ENCODE measurements around the gene OPN4. TPM values are rescaled to one million over a fixed set of nuclear protein-coding genes. Genes with fewer than 3 reads are reported as not detected.

The OPN4 gene
- total and polyA plus RNA-seq, 9 of the 15 experiments (the other 6 are each of a cell fraction or from before 2014, with no cell fraction given): not detected

DNA sequence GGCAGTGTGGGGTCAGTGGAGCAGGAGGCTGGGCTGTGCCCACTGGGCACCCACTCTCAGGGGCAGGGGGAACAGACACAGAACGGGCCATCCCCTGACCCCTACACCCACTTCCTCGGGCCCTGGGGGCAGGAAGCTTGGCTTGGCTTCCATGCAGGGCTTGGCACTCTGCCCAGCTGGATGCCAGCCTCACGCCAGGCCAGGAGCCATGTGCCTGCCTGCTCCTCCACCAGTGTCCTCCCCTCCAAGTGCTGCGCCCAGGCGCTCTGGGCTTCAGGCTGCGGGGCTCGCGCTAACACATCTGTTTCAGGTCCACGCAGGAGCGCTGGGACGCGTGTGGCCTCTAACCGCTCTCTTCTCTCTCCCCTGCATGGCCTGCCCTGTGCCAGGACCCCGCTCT lies 26.7 kb downstream of the OPN4 start:
- intact Hi-C loops (cut with micrococcal nuclease): no loop called here
- ATAC-seq (no peak), FAIRE-seq (no peak), DNase-seq (ENCODE audit: extremely low read depth in 1 of 4, low spot score in 3 of 4) (no peak)
- H3K79me2 ChIP-seq (ENCODE audit: control insufficient read depth, insufficient read depth, low read length): no peaks in the 10 kb centered on the region
- H3K9me3 ChIP-seq (replicated peaks; ENCODE audit: control insufficient read depth, insufficient read depth, low read depth, low read length): no peaks in the 10 kb centered on the region
- H3K4me3 ChIP-seq: no peak overlapping the region
- TF ChIP-seq SLC30A9 (CRISPR knock-in tag; IDR thresholded peaks at IDR 0.05): no peak
- TF ChIP-seq PHB (CRISPR knock-in tag; IDR thresholded peaks at IDR 0.05): no peak
- no peak for TF ChIP-seq ERF (CRISPR knock-in tag; IDR thresholded peaks at IDR 0.05)
- no peak for TF ChIP-seq SIN3A (IDR thresholded peaks at IDR 0.05; ENCODE audit: borderline replicate concordance in 2 of 2, control insufficient read depth in 1 of 2, low read depth in 2 of 2, low read length in 2 of 2)
- WGBS (ENCODE audit: insufficient coverage, low coverage, missing lambda C conversion rate): 78% methylated on average over 12 of the region's 14 CpGs
- in situ Hi-C loops (cut with MboI): no loop called here
- H3K4me1 ChIP-seq (replicated peaks in 1 of 2; ENCODE audit: control insufficient read depth in 2 of 2, insufficient read depth in 2 of 2, low read length in 2 of 2): peaks cover 9 to 34% of the 10 kb centered on the region in 2 experiments; a peak in 4 of 5 replicates
- H4K20me1 ChIP-seq (replicated peaks; ENCODE audit: control insufficient read depth, insufficient read depth, low read length): no peaks in the 10 kb centered on the region
- H3K9ac ChIP-seq (ENCODE audit: insufficient read depth in 1 of 2, low read depth in 2 of 2, low read length in 2 of 2): no peak overlapping the region
- no peak overlapping the region for H3K4me2 ChIP-seq (ENCODE audit: insufficient read depth, low read length)
- H3K9me1 ChIP-seq (ENCODE audit: control insufficient read depth, insufficient read depth, low read length): no peaks in the 10 kb centered on the region
- H3K27me3 ChIP-seq (ENCODE audit: control insufficient read depth in 2 of 2, insufficient read depth in 2 of 2, low read length in 2 of 2): peaks cover 2 to 15% of the 10 kb centered on the region in 2 experiments; a peak in 3 of 5 replicates
- BruUV-seq (replicated peaks): no TSS peak
- no peak overlapping the region for H2AFZ ChIP-seq (ENCODE audit: low read depth, low read length)
- ChIA-PET CTCF (ENCODE audit: low intra/inter-chr PET ratio) (no interaction called here), POLR2A (no interaction called here)
- H3K36me3 ChIP-seq (ENCODE audit: control insufficient read depth, insufficient read depth, low read length): no peaks in the 10 kb centered on the region
- H3K27ac ChIP-seq (ENCODE audit: extremely low read depth, low read depth, low read length): no peak overlapping the region

DNA sequence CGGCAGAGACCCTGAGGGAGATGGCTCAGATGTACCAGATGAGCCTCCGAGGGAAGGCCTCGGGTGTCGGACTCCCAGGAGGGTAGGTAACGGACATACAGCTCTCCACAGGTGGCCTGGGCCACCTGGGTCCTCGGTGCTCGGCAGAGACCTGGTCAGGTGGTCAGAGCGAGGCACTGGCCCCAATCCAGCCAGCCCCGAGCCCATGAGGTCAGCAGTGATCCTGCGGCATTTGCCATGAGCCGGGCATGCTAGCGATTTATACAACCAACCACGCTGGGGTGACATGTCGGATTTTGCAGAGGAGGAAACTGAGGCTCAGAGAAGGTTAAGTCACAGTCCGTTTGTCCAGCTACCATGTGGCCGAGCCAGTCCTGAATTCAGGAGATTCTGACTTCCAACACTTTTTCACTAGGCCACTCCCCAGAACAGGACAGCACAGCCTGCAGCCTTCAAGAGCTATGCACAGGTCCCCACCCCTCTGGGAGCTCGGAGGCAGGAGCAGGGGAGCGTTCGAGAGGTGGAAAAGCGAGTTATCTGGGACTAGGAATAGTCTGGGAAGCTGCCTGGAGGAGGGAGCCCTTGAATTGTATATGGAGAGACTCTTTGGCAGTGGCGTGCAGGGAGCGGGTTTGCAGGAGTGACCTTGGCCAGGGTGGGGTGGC lies 27.5 kb downstream of the OPN4 start:
- CTCF ChIA-PET (ENCODE audit: low intra/inter-chr PET ratio): no interaction called here
- Histone ChIP-seq H3K79me2 (ENCODE audit: control insufficient read depth, insufficient read depth, low read length) (no peaks in the 10 kb centered on the region), H3K4me1 (replicated peaks in 1 of 2; ENCODE audit: control insufficient read depth in 2 of 2, insufficient read depth in 2 of 2, low read length in 2 of 2) (peaks cover 9 to 35% of the 10 kb centered on the region in 2 experiments; a peak in 4 of 5 replicates), H4K20me1 (replicated peaks; ENCODE audit: control insufficient read depth, insufficient read depth, low read length) (no peaks in the 10 kb centered on the region), H3K27me3 (ENCODE audit: control insufficient read depth in 2 of 2, insufficient read depth in 2 of 2, low read length in 2 of 2) (peaks cover 2 to 22% of the 10 kb centered on the region in 2 experiments; a peak in 3 of 5 replicates), H2AFZ (ENCODE audit: low read depth, low read length) (no peak overlapping the region), H3K36me3 (ENCODE audit: control insufficient read depth, insufficient read depth, low read length) (no peaks in the 10 kb centered on the region), H3K9me1 (ENCODE audit: control insufficient read depth, insufficient read depth, low read length) (no peaks in the 10 kb centered on the region), H3K4me3 (no peak overlapping the region), H3K9ac (ENCODE audit: insufficient read depth in 1 of 2, low read depth in 2 of 2, low read length in 2 of 2) (no peak overlapping the region), H3K9me3 (replicated peaks; ENCODE audit: control insufficient read depth, insufficient read depth, low read depth, low read length) (no peaks in the 10 kb centered on the region), H3K4me2 (ENCODE audit: insufficient read depth, low read length) (no peak overlapping the region), H3K27ac (ENCODE audit: extremely low read depth, low read depth, low read length) (no peak overlapping the region)
- FAIRE-seq (no peak), ATAC-seq (no peak), DNase-seq (ENCODE audit: extremely low read depth in 1 of 4, low spot score in 3 of 4) (no peak)
- 59% methylated on average over 9 of the region's 22 CpGs for WGBS (ENCODE audit: insufficient coverage, low coverage, missing lambda C conversion rate)
- no TSS peak for BruUV-seq (replicated peaks)
- intact Hi-C loops (cut with micrococcal nuclease) (no loop called here), in situ Hi-C loops (cut with MboI) (no loop called here)
- TF ChIP-seq, protein P1, sequence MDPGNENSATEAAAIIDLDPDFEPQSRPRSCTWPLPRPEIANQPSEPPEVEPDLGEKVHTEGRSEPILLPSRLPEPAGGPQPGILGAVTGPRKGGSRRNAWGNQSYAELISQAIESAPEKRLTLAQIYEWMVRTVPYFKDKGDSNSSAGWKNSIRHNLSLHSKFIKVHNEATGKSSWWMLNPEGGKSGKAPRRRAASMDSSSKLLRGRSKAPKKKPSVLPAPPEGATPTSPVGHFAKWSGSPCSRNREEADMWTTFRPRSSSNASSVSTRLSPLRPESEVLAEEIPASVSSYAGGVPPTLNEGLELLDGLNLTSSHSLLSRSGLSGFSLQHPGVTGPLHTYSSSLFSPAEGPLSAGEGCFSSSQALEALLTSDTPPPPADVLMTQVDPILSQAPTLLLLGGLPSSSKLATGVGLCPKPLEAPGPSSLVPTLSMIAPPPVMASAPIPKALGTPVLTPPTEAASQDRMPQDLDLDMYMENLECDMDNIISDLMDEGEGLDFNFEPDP (CRISPR knock-in tag; IDR thresholded peaks at IDR 0.05): no peak
- TF ChIP-seq, protein P2, sequence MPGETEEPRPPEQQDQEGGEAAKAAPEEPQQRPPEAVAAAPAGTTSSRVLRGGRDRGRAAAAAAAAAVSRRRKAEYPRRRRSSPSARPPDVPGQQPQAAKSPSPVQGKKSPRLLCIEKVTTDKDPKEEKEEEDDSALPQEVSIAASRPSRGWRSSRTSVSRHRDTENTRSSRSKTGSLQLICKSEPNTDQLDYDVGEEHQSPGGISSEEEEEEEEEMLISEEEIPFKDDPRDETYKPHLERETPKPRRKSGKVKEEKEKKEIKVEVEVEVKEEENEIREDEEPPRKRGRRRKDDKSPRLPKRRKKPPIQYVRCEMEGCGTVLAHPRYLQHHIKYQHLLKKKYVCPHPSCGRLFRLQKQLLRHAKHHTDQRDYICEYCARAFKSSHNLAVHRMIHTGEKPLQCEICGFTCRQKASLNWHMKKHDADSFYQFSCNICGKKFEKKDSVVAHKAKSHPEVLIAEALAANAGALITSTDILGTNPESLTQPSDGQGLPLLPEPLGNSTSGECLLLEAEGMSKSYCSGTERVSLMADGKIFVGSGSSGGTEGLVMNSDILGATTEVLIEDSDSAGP (CRISPR knock-in tag; IDR thresholded peaks at IDR 0.05): no peak
- TF ChIP-seq MTF1 (CRISPR knock-in tag; IDR thresholded peaks at IDR 0.05; ENCODE audit: borderline replicate concordance) (no peak), SAFB2 (IDR thresholded peaks at IDR 0.05; ENCODE audit: borderline replicate concordance, low read depth, low read length, severe bottlenecking) (no peak), FOXK1 (CRISPR knock-in tag; IDR thresholded peaks at IDR 0.05; ENCODE audit: borderline replicate concordance) (no peak)
- POLR2A ChIA-PET: interaction anchor here (0.6 to 1.1 kb wide), 2 partner anchors 14 to 36 kb away, joined by 3 to 6 read pairs; no protein-coding TSS in a partner anchor
